Parathyroid adenoma (tissue), 2 donors: Measurements from ENCODE around the gene GAPDH.

Experiments used
- H2AFZ ChIP-seq: fragments of 300-600 bp; sonication (generic); one replicate; pipeline ENCODE4 v1.7.0; 2017; ENCODE audit warnings: antibody characterized with exemption, mild to moderate bottlenecking
- H3K27ac ChIP-seq: fragments of 300-600 bp; sonication (generic); one replicate; pipeline ENCODE4 v1.7.0; 2017
- H3K27me3 ChIP-seq: fragments of 300-600 bp; sonication (generic); one replicate; pipeline ENCODE4 v1.7.0; 2017; ENCODE audit warnings: low read length; ENCODE audit not compliant: control insufficient read depth, insufficient read depth
- H3K36me3 ChIP-seq: fragments of 300-600 bp; sonication (generic); one replicate; pipeline ENCODE4 v1.7.0; 2017; ENCODE audit warnings: low read length; ENCODE audit not compliant: control insufficient read depth, insufficient read depth
- H3K4me1 ChIP-seq: fragments of 300-600 bp; sonication (generic); one replicate; pipeline ENCODE4 v1.7.0; 2017; ENCODE audit warnings: control low read depth
- H3K4me2 ChIP-seq: fragments of 300-600 bp; sonication (generic); one replicate; pipeline ENCODE4 v1.7.0; 2017; ENCODE audit warnings: low read length
- H3K4me3 ChIP-seq: fragments of 300-600 bp; sonication (generic); one replicate; pipeline ENCODE4 v1.7.0; 2017; ENCODE audit warnings: low read depth, low read length
- H3K79me2 ChIP-seq: fragments of 300-600 bp; sonication (generic); one replicate; pipeline ENCODE4 v1.7.0; 2017; ENCODE audit warnings: control low read depth
- H3K9ac ChIP-seq: fragments of 300-600 bp; sonication (generic); one replicate; pipeline ENCODE4 v1.7.0; 2017; ENCODE audit warnings: mild to moderate bottlenecking
- H3K9me3 ChIP-seq: fragments of 300-600 bp; sonication (generic); one replicate; pipeline ENCODE4 v1.7.0; 2017; ENCODE audit warnings: low read length; ENCODE audit not compliant: control insufficient read depth
- TF ChIP-seq, protein P1 (sequence below): fragments of 300-600 bp; sonication (generic); IDR thresholded peaks from one replicate; pipeline ENCODE4 v1.7.0; 2017; ENCODE audit warnings: antibody characterized with exemption, mild to moderate bottlenecking
- donor health status: primary hyperparathyroidism.

The GAPDH gene

DNA sequence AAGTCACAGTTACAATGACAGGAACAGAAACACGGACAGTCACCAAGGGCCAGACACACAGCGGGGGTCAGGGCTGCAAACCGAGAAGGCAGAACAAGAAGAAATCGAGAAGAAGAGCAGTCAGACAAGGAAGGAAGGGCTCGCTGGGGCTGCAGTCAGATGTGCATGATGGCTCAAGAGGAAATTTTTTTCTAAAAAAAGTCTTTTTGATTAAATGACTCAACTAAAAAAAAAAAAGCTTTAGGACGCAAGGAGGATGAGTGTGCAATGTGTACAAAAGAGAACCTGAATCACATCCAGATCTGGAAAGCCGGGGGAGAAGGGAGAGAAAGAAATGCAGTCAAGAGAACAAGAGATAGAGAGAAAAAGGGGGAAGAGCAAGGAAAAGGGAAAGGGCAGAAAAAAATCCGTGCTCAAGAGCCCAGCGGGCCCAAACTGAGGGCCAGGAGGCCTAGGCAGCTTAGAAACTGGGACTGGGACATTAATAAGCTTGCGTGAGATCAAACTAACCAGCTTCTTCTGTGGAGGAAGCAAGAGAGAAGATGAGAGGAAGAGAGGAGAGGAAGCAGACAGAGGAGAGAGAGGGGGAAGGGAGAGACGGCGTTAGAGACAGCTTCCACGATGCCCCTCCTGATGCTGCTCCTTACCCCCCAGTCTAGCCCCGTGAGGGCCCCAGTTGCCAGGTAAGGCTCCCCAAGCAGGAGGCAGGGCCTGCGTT lies 14.8 kb downstream of the GAPDH start:
- TF ChIP-seq, protein P1, sequence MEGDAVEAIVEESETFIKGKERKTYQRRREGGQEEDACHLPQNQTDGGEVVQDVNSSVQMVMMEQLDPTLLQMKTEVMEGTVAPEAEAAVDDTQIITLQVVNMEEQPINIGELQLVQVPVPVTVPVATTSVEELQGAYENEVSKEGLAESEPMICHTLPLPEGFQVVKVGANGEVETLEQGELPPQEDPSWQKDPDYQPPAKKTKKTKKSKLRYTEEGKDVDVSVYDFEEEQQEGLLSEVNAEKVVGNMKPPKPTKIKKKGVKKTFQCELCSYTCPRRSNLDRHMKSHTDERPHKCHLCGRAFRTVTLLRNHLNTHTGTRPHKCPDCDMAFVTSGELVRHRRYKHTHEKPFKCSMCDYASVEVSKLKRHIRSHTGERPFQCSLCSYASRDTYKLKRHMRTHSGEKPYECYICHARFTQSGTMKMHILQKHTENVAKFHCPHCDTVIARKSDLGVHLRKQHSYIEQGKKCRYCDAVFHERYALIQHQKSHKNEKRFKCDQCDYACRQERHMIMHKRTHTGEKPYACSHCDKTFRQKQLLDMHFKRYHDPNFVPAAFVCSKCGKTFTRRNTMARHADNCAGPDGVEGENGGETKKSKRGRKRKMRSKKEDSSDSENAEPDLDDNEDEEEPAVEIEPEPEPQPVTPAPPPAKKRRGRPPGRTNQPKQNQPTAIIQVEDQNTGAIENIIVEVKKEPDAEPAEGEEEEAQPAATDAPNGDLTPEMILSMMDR = no peak
- H3K4me3 ChIP-seq = no peak overlapping the region
- no peak overlapping the region for H3K4me2 ChIP-seq
- no peak overlapping the region for H3K27ac ChIP-seq
- peaks cover 25% of the 10 kb centered on the region for H3K4me1 ChIP-seq
- no peak overlapping the region for H2AFZ ChIP-seq
- no peaks in the 10 kb centered on the region for H3K79me2 ChIP-seq
- no peak overlapping the region for H3K9ac ChIP-seq
- H3K9me3 ChIP-seq = no peaks in the 10 kb centered on the region
- H3K36me3 ChIP-seq = no peaks in the 10 kb centered on the region
- H3K27me3 ChIP-seq = no peaks in the 10 kb centered on the region

DNA sequence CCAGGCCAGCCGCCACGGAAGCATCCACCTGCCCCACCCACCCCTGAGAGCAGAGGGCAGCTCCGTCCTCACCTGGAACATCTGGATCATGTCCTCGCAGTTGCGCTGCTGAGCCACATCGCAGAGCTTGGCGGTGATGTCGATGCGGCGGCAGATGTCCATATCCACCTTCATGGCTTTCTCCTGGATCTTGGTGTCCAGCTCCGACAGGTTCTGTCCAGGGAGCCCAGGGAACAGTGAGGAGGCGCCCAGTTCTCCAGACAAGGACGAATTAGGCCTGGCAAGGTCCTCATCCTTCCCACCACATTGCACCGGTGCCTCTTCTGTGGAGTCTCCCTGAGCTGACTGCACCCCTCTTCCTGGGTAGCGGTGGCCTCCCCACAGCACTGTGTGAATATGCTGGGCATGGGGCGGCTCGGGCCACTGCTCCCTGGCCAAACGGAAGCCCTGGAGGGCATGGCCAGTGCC lies 15.4 kb downstream of the GAPDH start:
- no peak overlapping the region for H3K4me2 ChIP-seq
- no peak overlapping the region for H3K9ac ChIP-seq
- no peaks in the 10 kb centered on the region for H3K79me2 ChIP-seq
- no peaks in the 10 kb centered on the region for H3K36me3 ChIP-seq
- no peaks in the 10 kb centered on the region for H3K9me3 ChIP-seq
- peaks cover 31% of the 10 kb centered on the region for H3K4me1 ChIP-seq
- no peak overlapping the region for H2AFZ ChIP-seq
- H3K4me3 ChIP-seq = no peak overlapping the region
- no peak overlapping the region for H3K27ac ChIP-seq
- no peaks in the 10 kb centered on the region for H3K27me3 ChIP-seq
- TF ChIP-seq, protein P1 = no peak

- Histone ChIP-seq H3K4me1 (peaks cover 33% of the 10 kb centered on the region), H3K79me2 (no peaks in the 10 kb centered on the region), H3K9me3 (no peaks in the 10 kb centered on the region), H3K4me3 (no peak overlapping the region), H3K27ac (no peak overlapping the region), H3K27me3 (no peaks in the 10 kb centered on the region), H3K4me2 (no peak overlapping the region), H3K36me3 (no peaks in the 10 kb centered on the region), H3K9ac (no peak overlapping the region), H2AFZ (no peak overlapping the region)
- TF ChIP-seq, protein P1 = no peak
Measured at GRCh38 chr12:6550294-6551062, 16.2 kb downstream of the GAPDH start.

GRCh38 chr12:6551063-6551461 lies 16.7 kb downstream of the GAPDH start:
- TF ChIP-seq, protein P1 = no peak
- Histone ChIP-seq H3K9ac (no peak overlapping the region), H3K4me2 (no peak overlapping the region), H3K4me3 (no peak overlapping the region), H3K4me1 (peaks cover 33% of the 10 kb centered on the region), H3K36me3 (no peaks in the 10 kb centered on the region), H3K9me3 (no peaks in the 10 kb centered on the region), H3K79me2 (no peaks in the 10 kb centered on the region), H2AFZ (no peak overlapping the region), H3K27me3 (no peaks in the 10 kb centered on the region), H3K27ac (peak overlapping the region; percentile 65)
